ENCODE results near the gene DDA1. TPM values are rescaled to one million over a fixed set of nuclear protein-coding genes. Genes with fewer than 3 reads are reported as not detected.

DDA1 gene
- total and polyA plus RNA-seq, 9 of the 15 experiments (the other 6 are each of a cell fraction or from before 2014, with no cell fraction given) = 1.4 to 83.8 (median 33.8) TPM

DNA sequence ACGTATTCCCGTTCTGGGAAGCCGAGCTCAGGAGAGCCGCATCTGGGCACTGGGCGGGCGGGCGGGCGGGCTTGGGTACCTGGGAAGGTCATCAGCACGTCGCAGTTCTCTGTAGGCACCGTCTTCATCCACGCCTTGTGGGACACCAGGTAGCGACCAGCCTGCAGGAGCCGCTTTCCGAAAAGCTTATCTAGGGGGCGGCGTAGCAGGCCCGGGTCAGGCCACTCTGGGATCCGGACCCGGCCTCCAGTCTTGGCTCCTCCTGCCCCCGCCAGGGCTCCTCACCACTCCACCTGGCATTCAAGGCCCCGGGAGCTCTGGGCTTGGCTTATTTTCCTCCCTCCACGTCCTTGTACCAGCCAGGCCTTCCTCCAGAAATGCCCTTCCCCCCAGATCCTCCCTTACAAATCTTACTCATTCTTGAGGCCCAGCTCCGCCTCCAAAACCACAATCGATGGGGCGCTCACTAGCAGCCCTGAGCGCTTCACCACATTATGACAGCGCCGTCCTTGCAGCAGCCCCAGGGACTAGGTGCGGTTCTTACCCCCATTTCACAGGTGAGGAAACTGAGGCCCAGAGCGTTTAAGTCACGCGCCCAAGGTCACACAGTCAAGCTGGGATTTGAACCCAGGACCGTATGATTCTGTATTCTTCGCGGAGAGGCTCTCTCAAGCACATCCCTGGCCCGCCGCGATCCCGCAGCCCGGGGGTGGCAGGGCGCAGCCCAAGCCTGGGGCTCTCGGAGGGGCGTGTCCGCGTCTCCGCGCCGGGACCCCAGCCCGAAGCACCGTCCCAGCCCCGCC is 24.4 kb downstream of the DDA1 start (continued):
- no peak for TF ChIP-seq CHD7 (IDR thresholded peaks at IDR 0.05; ENCODE audit: low read depth, low read length)
- no peak for TF ChIP-seq RBM15 (IDR thresholded peaks at IDR 0.05; ENCODE audit: insufficient read depth, low read length)
- TF ChIP-seq ZNF589 (CRISPR knock-in tag; IDR thresholded peaks at IDR 0.05; ENCODE audit: low read depth) = no peak
- TF ChIP-seq ILK (tag; IDR thresholded peaks at IDR 0.05; ENCODE audit: borderline replicate concordance, low read depth) = no peak
- TF ChIP-seq, protein P1, sequence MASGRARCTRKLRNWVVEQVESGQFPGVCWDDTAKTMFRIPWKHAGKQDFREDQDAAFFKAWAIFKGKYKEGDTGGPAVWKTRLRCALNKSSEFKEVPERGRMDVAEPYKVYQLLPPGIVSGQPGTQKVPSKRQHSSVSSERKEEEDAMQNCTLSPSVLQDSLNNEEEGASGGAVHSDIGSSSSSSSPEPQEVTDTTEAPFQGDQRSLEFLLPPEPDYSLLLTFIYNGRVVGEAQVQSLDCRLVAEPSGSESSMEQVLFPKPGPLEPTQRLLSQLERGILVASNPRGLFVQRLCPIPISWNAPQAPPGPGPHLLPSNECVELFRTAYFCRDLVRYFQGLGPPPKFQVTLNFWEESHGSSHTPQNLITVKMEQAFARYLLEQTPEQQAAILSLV (tag; IDR thresholded peaks at IDR 0.05) = no peak
- TF ChIP-seq ASH1L (IDR thresholded peaks at IDR 0.05; ENCODE audit: borderline replicate concordance, low read depth, partially characterized antibody) = no peak
- no peak for TF ChIP-seq RFX5 (IDR thresholded peaks at IDR 0.05; ENCODE audit: low read depth, low read length)
- TF ChIP-seq HDAC3 (IDR thresholded peaks at IDR 0.05; ENCODE audit: borderline replicate concordance, partially characterized antibody) = no peak
- peak; percentile 26; the same call in 1 of the 2 replicates for TF ChIP-seq ZNF263 (CRISPR knock-in tag; IDR thresholded peaks at IDR 0.05; ENCODE audit: borderline replicate concordance)
- TF ChIP-seq ARNT (IDR thresholded peaks at IDR 0.05) = peak in 1 of 2 experiments; percentile 64; a peak in 1 of 4 replicates
- no peak for TF ChIP-seq MCM7 (IDR thresholded peaks at IDR 0.05)
- TF ChIP-seq SIN3B (IDR thresholded peaks at IDR 0.05; ENCODE audit: low read depth) = no peak
- TF ChIP-seq SMC3 (conservative IDR thresholded peaks at IDR 0.05; ENCODE audit: insufficient read depth, low read depth, low read length) = no peak
- TF ChIP-seq ETV5 (CRISPR knock-in tag; IDR thresholded peaks at IDR 0.05; ENCODE audit: low read depth) = no peak; the same call in 1 of the 2 replicates

Measured in K562 (cell line).